Activated naive CD8-positive, alpha-beta T cell treated with anti-CD3 and anti-CD28 coated beads for 36 hours (primary cell): ENCODE results near the gene ZBTB47. TPM values are rescaled to one million over a fixed set of nuclear protein-coding genes. Genes with fewer than 3 reads are reported as not detected.

Experiments
- DNase-seq: peaks from one replicate; pipeline ENCODE4 v3.0.0; 2021
- H3K27ac Mint-ChIP-seq: one replicate; pipeline ENCODE4 v1.8.0; 2022; ENCODE audit warnings: mild to moderate bottlenecking, moderate library complexity, mixed read lengths
- H3K27me3 Mint-ChIP-seq: one replicate; pipeline ENCODE4 v1.8.0; 2022; ENCODE audit warnings: mild to moderate bottlenecking, mixed read lengths
- H3K36me3 Mint-ChIP-seq: one replicate; pipeline ENCODE4 v1.8.0; 2021; ENCODE audit warnings: mild to moderate bottlenecking, mixed read lengths
- H3K4me1 Mint-ChIP-seq: one replicate; pipeline ENCODE4 v1.8.0; 2021; ENCODE audit warnings: mixed read lengths
- H3K4me3 Mint-ChIP-seq: one replicate; pipeline ENCODE4 v1.8.0; 2022; ENCODE audit warnings: mild to moderate bottlenecking, moderate library complexity, mixed read lengths
- H3K9me3 Mint-ChIP-seq: one replicate; pipeline ENCODE4 v1.8.0; 2022; ENCODE audit warnings: mixed read lengths
- total RNA-seq, 2 experiments: library from RNA; stranded (reverse); gene quantifications; one replicate each; pipeline ENCODE4 v1.2.3, GENCODE V29; 2021

Gene ZBTB47
- total RNA-seq, 2 experiments from 2014 or later, result 0.68 to 0.87 TPM

- Mint-ChIP-seq H3K4me3 (no peak overlapping the region), H3K4me1 (no peaks in the 10 kb centered on the region), H3K9me3 (no peaks in the 10 kb centered on the region), H3K36me3 (no peaks in the 10 kb centered on the region), H3K27ac (no peak overlapping the region), H3K27me3 (no peaks in the 10 kb centered on the region)
- DNase-seq, result no peak
Observed at GRCh38 chr3:42691816-42692666, 38.5 kb downstream of the ZBTB47 start.

GRCh38 chr3:42692667-42693529 lies 39.4 kb downstream of the ZBTB47 start:
- Mint-ChIP-seq H3K36me3 (no peaks in the 10 kb centered on the region), H3K4me3 (no peak overlapping the region), H3K9me3 (no peaks in the 10 kb centered on the region), H3K4me1 (no peaks in the 10 kb centered on the region), H3K27ac (no peak overlapping the region), H3K27me3 (no peaks in the 10 kb centered on the region)
- no peak for DNase-seq

- no peaks in the 10 kb centered on the region for H3K4me1 Mint-ChIP-seq
- H3K36me3 Mint-ChIP-seq, result no peaks in the 10 kb centered on the region
- no peak for DNase-seq
Observed at GRCh38 chr3:42693530-42693930, 40.0 kb downstream of the ZBTB47 start.

GRCh38 chr3:42694366-42694765 lies 40.9 kb downstream of the ZBTB47 start:
- Mint-ChIP-seq H3K27ac (no peak overlapping the region), H3K4me1 (peaks cover 2% of the 10 kb centered on the region), H3K27me3 (no peaks in the 10 kb centered on the region), H3K9me3 (no peaks in the 10 kb centered on the region), H3K36me3 (no peaks in the 10 kb centered on the region), H3K4me3 (no peak overlapping the region)
- DNase-seq, result no peak

More at GRCh38 chr3:42693530-42693930, 40.0 kb downstream of the ZBTB47 start:
- Mint-ChIP-seq H3K27me3 (no peaks in the 10 kb centered on the region), H3K4me3 (no peak overlapping the region), H3K9me3 (no peaks in the 10 kb centered on the region), H3K27ac (no peak overlapping the region)

GRCh38 chr3:42696356-42697288 lies 43.1 kb downstream of the ZBTB47 start:
- Mint-ChIP-seq H3K36me3 (no peaks in the 10 kb centered on the region), H3K9me3 (no peaks in the 10 kb centered on the region), H3K4me1 (peaks cover 2% of the 10 kb centered on the region), H3K27me3 (peaks cover 4% of the 10 kb centered on the region), H3K4me3 (no peak overlapping the region), H3K27ac (no peak overlapping the region)
- no peak for DNase-seq

GRCh38 chr3:42697289-42698051 lies 44.0 kb downstream of the ZBTB47 start:
- no peak overlapping the region for H3K4me3 Mint-ChIP-seq
- no peaks in the 10 kb centered on the region for H3K9me3 Mint-ChIP-seq
- peaks cover 4% of the 10 kb centered on the region for H3K27me3 Mint-ChIP-seq
- H3K4me1 Mint-ChIP-seq, result peaks cover 2% of the 10 kb centered on the region
- no peak for DNase-seq
- no peak overlapping the region for H3K27ac Mint-ChIP-seq
- H3K36me3 Mint-ChIP-seq, result no peaks in the 10 kb centered on the region

- no peak for DNase-seq
- H3K27me3 Mint-ChIP-seq, result peaks cover 4% of the 10 kb centered on the region
Observed at GRCh38 chr3:42698216-42698910, 44.9 kb downstream of the ZBTB47 start.

GRCh38 chr3:42698911-42699230 lies 45.4 kb downstream of the ZBTB47 start:
- DNase-seq, result no peak
- H3K27me3 Mint-ChIP-seq, result peaks cover 4% of the 10 kb centered on the region
- no peaks in the 10 kb centered on the region for H3K9me3 Mint-ChIP-seq
- no peak overlapping the region for H3K4me3 Mint-ChIP-seq
- no peaks in the 10 kb centered on the region for H3K36me3 Mint-ChIP-seq
- no peak overlapping the region for H3K27ac Mint-ChIP-seq
- peaks cover 2% of the 10 kb centered on the region for H3K4me1 Mint-ChIP-seq

More at GRCh38 chr3:42698216-42698910, 44.9 kb downstream of the ZBTB47 start:
- no peaks in the 10 kb centered on the region for H3K9me3 Mint-ChIP-seq
- H3K4me1 Mint-ChIP-seq, result peaks cover 2% of the 10 kb centered on the region
- no peaks in the 10 kb centered on the region for H3K36me3 Mint-ChIP-seq
- H3K4me3 Mint-ChIP-seq, result no peak overlapping the region
- no peak overlapping the region for H3K27ac Mint-ChIP-seq

GRCh38 chr3:42699511-42699971 lies 46.0 kb downstream of the ZBTB47 start:
- Mint-ChIP-seq H3K27ac (no peak overlapping the region), H3K4me3 (no peak overlapping the region), H3K36me3 (no peaks in the 10 kb centered on the region), H3K4me1 (peaks cover 2% of the 10 kb centered on the region), H3K9me3 (no peaks in the 10 kb centered on the region), H3K27me3 (peaks cover 4% of the 10 kb centered on the region)
- DNase-seq, result no peak

- Mint-ChIP-seq H3K27ac (no peak overlapping the region), H3K9me3 (no peaks in the 10 kb centered on the region), H3K4me1 (peaks cover 2% of the 10 kb centered on the region), H3K4me3 (no peak overlapping the region), H3K27me3 (peaks cover 4% of the 10 kb centered on the region), H3K36me3 (no peaks in the 10 kb centered on the region)
- no peak for DNase-seq
Observed at GRCh38 chr3:42700366-42701288, 47.1 kb downstream of the ZBTB47 start.

GRCh38 chr3:42701371-42702065 lies 48.0 kb downstream of the ZBTB47 start:
- no peak overlapping the region for H3K4me3 Mint-ChIP-seq
- DNase-seq, result peak; percentile 55
- peak overlapping the region; percentile 37 for H3K27ac Mint-ChIP-seq
- H3K27me3 Mint-ChIP-seq, result peaks cover 4% of the 10 kb centered on the region
- H3K9me3 Mint-ChIP-seq, result no peaks in the 10 kb centered on the region
- H3K4me1 Mint-ChIP-seq, result peaks cover 2% of the 10 kb centered on the region
- no peaks in the 10 kb centered on the region for H3K36me3 Mint-ChIP-seq
